Measurements from ENCODE around the gene SSBP4. TPM values are rescaled to one million over a fixed set of nuclear protein-coding genes. Genes with fewer than 3 reads are reported as not detected.

Gene SSBP4
- total RNA-seq, 4 donors from 2014 or later: 28.8 to 42.0 (median 36.0) TPM

GRCh38 chr19:18392417-18392816 is 26.8 kb upstream of the SSBP4 start:
- no peak overlapping the region for H3K4me3 ChIP-seq (ENCODE audit: low read depth, poor library complexity, severe bottlenecking)
- WGBS, 2 donors: 64 to 67% methylated on average over 11 of the region's 11 CpGs
- intact Hi-C loops (cut with DNase I; ENCODE audit: low total_unique reads): no loop called here
- peak; percentile 59 to 90 for DNase-seq (ENCODE audit: low spot score in 2 of 2)
- no peak for TF ChIP-seq POLR2A (IDR thresholded peaks at IDR 0.05)
- TF ChIP-seq CTCF (IDR thresholded peaks at IDR 0.05): no peak

GRCh38 chr19:18392926-18393325 is 26.3 kb upstream of the SSBP4 start:
- 61 to 81% methylated on average over 5 of the region's 5 CpGs for WGBS, 2 donors
- TF ChIP-seq CTCF (IDR thresholded peaks at IDR 0.05) (no peak), POLR2A (IDR thresholded peaks at IDR 0.05) (no peak)
- H3K4me3 ChIP-seq (ENCODE audit: low read depth, poor library complexity, severe bottlenecking): no peak overlapping the region
- DNase-seq (ENCODE audit: low spot score in 2 of 2): no peak
- intact Hi-C loops (cut with DNase I; ENCODE audit: low total_unique reads): no loop called here

- TF ChIP-seq CTCF (IDR thresholded peaks at IDR 0.05): no peak
- TF ChIP-seq POLR2A (IDR thresholded peaks at IDR 0.05): no peak
- intact Hi-C loops (cut with DNase I; ENCODE audit: low total_unique reads): no loop called here
- no peak for DNase-seq (ENCODE audit: low spot score in 2 of 2)
- no peak overlapping the region for H3K4me3 ChIP-seq (ENCODE audit: low read depth, poor library complexity, severe bottlenecking)
- WGBS, 2 donors: 49 to 50% methylated on average over 7 of the region's 7 CpGs
Observed at GRCh38 chr19:18393836-18394235, 25.4 kb upstream of the SSBP4 start.

GRCh38 chr19:18396471-18397241 is 22.5 kb upstream of the SSBP4 start:
- 61 to 76% methylated on average over 20 to 33 of the region's 37 CpGs for WGBS, 2 donors
- TF ChIP-seq CTCF (IDR thresholded peaks at IDR 0.05) (no peak), POLR2A (IDR thresholded peaks at IDR 0.05) (no peak)
- intact Hi-C loops (cut with DNase I; ENCODE audit: low total_unique reads): no loop called here
- no peak for DNase-seq (ENCODE audit: low spot score in 2 of 2)
- peak overlapping the region; percentile 4 for H3K4me3 ChIP-seq (ENCODE audit: low read depth, poor library complexity, severe bottlenecking)

- peak within 1 kb of the TSS; percentile 4 for H3K4me3 ChIP-seq (ENCODE audit: low read depth, poor library complexity, severe bottlenecking)
- TF ChIP-seq POLR2A (IDR thresholded peaks at IDR 0.05): no peak
- TF ChIP-seq CTCF (IDR thresholded peaks at IDR 0.05): no peak
- intact Hi-C loops (cut with DNase I; ENCODE audit: low total_unique reads): no loop called here
- 16 to 20% methylated on average over 22 to 29 of the region's 33 CpGs for WGBS, 2 donors
- no peak for DNase-seq (ENCODE audit: low spot score in 2 of 2)
Observed at GRCh38 chr19:18397242-18398202, 21.7 kb upstream of the SSBP4 start, which contains the start of gene LRRC25. Gene LRRC25, minus strand, starts transcription at chr19:18397622. Its CDS starts 659 bp downstream, at chr19:18396963.

All from lower leg skin (tissue), 4 donors.